GM12874 (cell line): ENCODE data around the gene GPHB5.
A peak's percentile ranks its signal among the peaks of the same experiment; 100 is the strongest.

Source experiments
- TF ChIP-seq, protein P1 (sequence below): IDR thresholded peaks from 2 replicates; pipeline ENCODE4 v1.5.1; 2011; ENCODE audit warnings: low read depth, mild to moderate bottlenecking, control low read depth, low read length, moderate library complexity; ENCODE audit not compliant: insufficient read depth

Gene GPHB5

DNA sequence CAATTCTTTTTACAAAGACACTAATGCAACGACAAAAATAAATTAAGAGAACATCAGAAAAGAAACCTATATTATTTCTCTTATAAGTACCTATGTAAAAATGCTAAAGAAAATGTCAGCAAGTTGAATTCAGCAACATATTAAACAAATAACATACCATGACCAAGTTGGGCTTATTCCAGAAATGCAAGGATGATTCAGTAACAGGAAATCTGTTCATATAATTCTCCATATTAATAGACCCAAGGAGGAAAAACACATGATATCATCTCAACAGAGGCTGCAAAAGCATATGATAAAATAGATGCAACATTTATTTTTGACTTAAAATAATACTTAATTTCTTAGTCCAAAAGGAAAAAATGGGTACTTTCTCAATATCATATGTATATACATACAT is 25.1 kb upstream of the GPHB5 start:
- TF ChIP-seq, protein P1, sequence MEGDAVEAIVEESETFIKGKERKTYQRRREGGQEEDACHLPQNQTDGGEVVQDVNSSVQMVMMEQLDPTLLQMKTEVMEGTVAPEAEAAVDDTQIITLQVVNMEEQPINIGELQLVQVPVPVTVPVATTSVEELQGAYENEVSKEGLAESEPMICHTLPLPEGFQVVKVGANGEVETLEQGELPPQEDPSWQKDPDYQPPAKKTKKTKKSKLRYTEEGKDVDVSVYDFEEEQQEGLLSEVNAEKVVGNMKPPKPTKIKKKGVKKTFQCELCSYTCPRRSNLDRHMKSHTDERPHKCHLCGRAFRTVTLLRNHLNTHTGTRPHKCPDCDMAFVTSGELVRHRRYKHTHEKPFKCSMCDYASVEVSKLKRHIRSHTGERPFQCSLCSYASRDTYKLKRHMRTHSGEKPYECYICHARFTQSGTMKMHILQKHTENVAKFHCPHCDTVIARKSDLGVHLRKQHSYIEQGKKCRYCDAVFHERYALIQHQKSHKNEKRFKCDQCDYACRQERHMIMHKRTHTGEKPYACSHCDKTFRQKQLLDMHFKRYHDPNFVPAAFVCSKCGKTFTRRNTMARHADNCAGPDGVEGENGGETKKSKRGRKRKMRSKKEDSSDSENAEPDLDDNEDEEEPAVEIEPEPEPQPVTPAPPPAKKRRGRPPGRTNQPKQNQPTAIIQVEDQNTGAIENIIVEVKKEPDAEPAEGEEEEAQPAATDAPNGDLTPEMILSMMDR, result no peak

DNA sequence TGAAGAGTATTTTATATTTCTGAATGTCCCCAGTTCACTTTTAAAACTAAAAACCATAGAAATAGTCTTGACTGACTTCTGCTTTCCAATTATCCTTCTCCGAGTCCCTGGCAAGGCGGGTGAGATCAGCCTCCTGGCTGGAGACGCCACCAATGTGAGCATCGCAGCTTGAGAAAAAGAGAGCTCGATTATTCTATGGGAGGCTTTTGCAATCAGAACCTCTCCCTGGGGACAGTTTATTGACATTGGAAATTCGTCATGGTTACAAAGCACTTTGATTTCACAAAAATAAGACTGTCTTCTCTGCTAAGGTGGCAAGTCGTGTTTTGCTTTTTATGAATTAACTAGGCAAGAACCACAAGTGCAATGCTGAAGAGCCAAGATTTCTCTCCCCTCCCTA is 23.6 kb upstream of the GPHB5 start:
- TF ChIP-seq, protein P1, result no peak

DNA sequence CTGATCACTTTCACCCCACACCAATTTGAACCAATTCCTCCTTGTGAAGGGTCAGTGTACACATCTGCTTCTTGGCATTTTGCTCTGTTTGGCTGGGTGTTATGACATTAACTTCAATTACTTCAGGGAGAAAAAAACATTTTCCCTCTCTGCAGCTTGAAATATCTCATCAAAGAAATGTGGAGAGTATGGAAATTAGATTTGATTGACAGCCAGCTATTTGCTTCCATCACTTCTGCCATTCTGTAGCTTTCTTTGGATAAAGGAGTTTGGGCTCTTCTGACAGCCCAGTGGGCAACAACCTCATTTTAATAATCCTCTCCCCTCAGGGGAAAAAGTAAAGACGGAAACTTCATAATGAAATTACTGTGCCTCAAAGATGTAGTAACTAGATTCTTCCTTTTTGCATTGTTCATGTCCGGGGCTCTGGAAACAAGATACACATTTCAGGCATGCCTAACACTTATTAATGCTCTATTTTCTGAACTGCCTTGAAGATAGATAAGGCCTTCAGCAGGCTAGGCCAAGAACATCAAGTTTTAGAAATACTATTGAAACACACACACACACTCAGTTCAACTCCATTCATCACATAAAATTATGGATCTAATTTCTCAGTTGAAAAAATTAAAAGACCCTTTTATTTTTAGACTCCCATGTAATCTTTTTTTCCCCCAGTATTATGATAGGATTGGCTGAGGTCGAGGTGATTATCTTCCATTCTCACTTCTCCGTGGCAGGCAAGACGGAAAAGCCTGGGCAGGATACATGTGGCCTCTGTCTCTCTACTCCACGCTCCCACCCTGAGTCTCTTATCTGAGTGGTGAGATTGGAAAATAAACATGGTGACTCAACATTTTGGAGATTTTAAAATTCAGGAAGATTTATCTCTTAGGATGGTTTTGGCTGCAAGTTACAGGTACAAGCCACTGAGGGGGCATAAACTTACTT is 10.3 kb upstream of the GPHB5 start:
- TF ChIP-seq, protein P1, result no peak

DNA sequence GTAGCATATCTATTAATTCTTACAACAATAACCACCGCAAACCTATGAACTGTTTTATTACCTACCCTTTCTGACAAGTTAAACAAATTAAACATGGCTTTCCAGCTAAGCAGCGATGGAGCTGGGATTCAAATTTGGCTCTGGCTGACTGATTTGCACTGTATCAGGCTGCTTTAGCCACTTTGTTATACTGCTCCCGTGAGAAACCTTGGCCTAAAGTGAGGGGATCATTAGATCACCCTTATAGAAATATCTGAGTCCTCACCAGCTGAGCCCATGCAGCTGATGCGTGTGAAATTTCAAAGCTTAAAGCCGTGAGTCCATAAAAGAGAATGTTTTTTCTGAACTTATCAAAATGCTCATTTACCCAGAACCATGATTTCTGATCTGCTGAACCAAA is 8.1 kb upstream of the GPHB5 start:
- TF ChIP-seq, protein P1, result no peak

DNA sequence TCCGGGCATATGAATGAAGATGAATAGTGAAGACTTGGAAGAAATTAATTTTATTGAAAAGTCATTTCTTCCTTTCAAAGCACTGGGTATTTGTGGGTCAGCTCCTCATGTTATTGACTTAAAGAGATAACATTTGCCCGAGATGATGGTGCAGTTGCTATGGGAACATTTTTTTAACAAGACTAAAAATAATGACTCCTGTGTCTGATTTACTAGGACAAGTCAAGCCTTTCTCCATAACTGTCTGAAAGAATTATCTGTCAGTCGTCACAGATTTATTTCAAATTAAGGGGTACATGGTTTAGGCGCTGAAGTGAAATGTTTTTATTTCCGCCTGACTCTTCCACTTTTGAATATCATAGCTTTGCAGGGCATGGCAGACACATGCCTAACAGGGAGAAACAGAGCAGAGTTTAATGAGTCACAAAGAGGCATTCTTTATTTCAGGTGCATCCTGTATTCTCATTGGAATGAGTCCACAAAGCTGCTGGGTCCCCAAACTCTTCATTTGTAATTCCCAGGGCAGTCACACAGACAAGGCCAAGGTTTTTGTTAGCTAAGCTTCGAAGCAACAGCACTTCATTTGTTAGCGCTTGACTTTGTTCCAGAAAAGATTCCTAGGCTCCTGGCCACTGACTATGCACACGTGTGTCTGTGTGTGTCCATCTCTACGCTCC is 4.3 kb upstream of the GPHB5 start:
- TF ChIP-seq, protein P1, result no peak

DNA sequence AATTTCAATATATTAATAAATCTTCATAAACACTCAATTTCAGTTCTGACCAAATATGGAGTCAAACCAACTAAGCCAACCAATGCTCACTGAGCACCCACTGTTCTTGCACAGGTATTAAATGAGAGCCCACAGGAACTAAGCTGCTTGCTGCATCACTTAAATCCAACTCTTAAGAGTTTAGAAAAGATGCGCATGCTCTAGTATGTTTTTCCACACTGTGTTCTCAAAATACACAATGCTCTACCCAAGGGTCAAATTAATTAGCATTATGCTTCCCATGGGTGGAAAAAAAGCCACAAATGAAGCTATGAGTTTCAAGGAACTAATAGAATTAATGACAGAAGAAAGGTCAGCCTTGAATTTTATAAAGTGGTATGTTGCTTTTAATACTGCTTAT is 3.7 kb upstream of the GPHB5 start:
- TF ChIP-seq, protein P1, result no peak

DNA sequence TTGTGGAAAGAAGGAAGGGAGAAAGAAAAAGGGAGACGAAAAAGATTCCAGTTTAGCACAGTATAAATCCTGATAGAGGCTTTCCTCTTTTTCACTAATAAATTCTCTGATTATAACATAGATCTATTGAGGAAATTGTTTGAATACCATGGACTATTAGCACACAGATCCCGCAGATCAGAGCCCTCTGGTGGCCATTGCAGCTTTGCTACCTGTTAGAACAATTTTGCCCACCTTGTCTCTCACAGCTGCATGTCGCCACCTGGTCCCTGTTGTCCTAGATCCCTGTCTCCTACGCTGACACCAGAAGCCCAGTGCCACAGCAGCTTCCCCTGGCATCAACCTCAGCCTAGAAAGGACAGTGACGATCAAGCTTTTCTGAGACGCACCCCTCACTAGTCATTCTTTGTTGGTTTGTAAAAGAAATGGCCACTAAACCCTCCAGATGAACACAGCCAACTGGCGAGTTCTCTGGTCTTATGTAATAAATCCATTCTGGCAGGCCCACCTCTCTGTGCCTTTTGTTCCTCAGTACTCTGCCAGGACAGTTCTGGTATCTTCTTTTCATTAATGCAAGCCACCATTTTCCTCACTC is 9.9 kb downstream of the GPHB5 start:
- TF ChIP-seq, protein P1, result peak; percentile 61
